MM.1S (cell line): ENCODE data around the gene GJB2.
"Not testable (repeated sequence)": the region's sequence is repeated elsewhere in the genome, so short reads cannot be mapped to it uniquely, and the experiment has no call there.

Source experiments
- DNase-seq: peaks from one replicate; pipeline ENCODE4 v3.0.0-alpha.2; 2015
- H2AFZ ChIP-seq: fragments of 300-600 bp; sonication (generic); 2 replicates; pipeline ENCODE4 v1.6.0; 2016; ENCODE audit warnings: antibody characterized with exemption, low read length
- H3F3A ChIP-seq: fragments of 300-600 bp; sonication (generic); 2 replicates; pipeline ENCODE4 v1.6.1; 2016; ENCODE audit warnings: mild to moderate bottlenecking, antibody characterized with exemption, low read length, moderate library complexity, mixed read lengths; ENCODE audit not compliant: insufficient read depth
- H3K27ac ChIP-seq: fragments of 300-600 bp; sonication (generic); 2 replicates; pipeline ENCODE4 v1.5.1; 2016; ENCODE audit warnings: mild to moderate bottlenecking, low read length
- H3K27me3 ChIP-seq: fragments of 300-600 bp; sonication (generic); replicated peaks from 2 replicates; pipeline ENCODE4 v1.6.0; 2016; ENCODE audit warnings: low read length; ENCODE audit not compliant: insufficient read depth
- H3K36me3 ChIP-seq: fragments of 300-600 bp; sonication (generic); replicated peaks from 2 replicates; pipeline ENCODE4 v1.6.1; 2016; ENCODE audit warnings: mild to moderate bottlenecking, low read length, mixed read lengths; ENCODE audit not compliant: insufficient read depth
- H3K4me1 ChIP-seq: fragments of 300-600 bp; sonication (generic); 2 replicates; pipeline ENCODE4 v1.6.1; 2016; ENCODE audit warnings: low read length, mixed read lengths
- H3K4me2 ChIP-seq: fragments of 300-600 bp; sonication (generic); 2 replicates; pipeline ENCODE4 v1.6.0; 2016; ENCODE audit warnings: low read depth, low read length
- H3K4me3 ChIP-seq: fragments of 300-600 bp; sonication (generic); 2 replicates; pipeline ENCODE4 v1.5.1; 2016; ENCODE audit warnings: low read length, mixed read lengths
- H3K79me2 ChIP-seq: fragments of 300-600 bp; sonication (generic); 2 replicates; pipeline ENCODE4 v1.6.1; 2016; ENCODE audit warnings: mixed run types, low read length, mixed read lengths
- H3K9ac ChIP-seq: fragments of 300-600 bp; sonication (generic); 2 replicates; pipeline ENCODE4 v1.6.1; 2016; ENCODE audit warnings: low read length, mixed read lengths
- H3K9me2 ChIP-seq: fragments of 300-600 bp; sonication (generic); replicated peaks from 2 replicates; pipeline ENCODE4 v1.6.1; 2016; ENCODE audit warnings: mild to moderate bottlenecking, low read length, mixed read lengths; ENCODE audit not compliant: insufficient read depth
- H3K9me3 ChIP-seq: fragments of 300-600 bp; sonication (generic); replicated peaks from 2 replicates; pipeline ENCODE4 v1.6.1; 2016; ENCODE audit warnings: mild to moderate bottlenecking, low read length, mixed read lengths; ENCODE audit not compliant: insufficient read depth
- H4K20me1 ChIP-seq: fragments of 300-600 bp; sonication (generic); 2 replicates; pipeline ENCODE4 v1.6.1; 2016; ENCODE audit warnings: mild to moderate bottlenecking, low read length, moderate library complexity, mixed read lengths; ENCODE audit not compliant: insufficient read depth
- EZH2 ChIP-seq: fragments of 300-600 bp; sonication (generic); optimal IDR thresholded peaks from 2 replicates; pipeline ENCODE3; 2017; ENCODE audit warnings: low read depth, mild to moderate bottlenecking, antibody characterized with exemption, low read length, mixed read lengths
- EZH2phosphoT487 ChIP-seq: fragments of 300-600 bp; sonication (generic); IDR thresholded peaks from 2 replicates; pipeline ENCODE4 v1.6.1; 2018; ENCODE audit warnings: antibody characterized with exemption, low read length
- TF ChIP-seq, protein P1 (sequence below): fragments of 300-600 bp; sonication (generic); IDR thresholded peaks from 2 replicates; pipeline ENCODE4 v1.5.1; 2016; ENCODE audit warnings: antibody characterized with exemption, low read length, mixed read lengths

The GJB2 gene

DNA sequence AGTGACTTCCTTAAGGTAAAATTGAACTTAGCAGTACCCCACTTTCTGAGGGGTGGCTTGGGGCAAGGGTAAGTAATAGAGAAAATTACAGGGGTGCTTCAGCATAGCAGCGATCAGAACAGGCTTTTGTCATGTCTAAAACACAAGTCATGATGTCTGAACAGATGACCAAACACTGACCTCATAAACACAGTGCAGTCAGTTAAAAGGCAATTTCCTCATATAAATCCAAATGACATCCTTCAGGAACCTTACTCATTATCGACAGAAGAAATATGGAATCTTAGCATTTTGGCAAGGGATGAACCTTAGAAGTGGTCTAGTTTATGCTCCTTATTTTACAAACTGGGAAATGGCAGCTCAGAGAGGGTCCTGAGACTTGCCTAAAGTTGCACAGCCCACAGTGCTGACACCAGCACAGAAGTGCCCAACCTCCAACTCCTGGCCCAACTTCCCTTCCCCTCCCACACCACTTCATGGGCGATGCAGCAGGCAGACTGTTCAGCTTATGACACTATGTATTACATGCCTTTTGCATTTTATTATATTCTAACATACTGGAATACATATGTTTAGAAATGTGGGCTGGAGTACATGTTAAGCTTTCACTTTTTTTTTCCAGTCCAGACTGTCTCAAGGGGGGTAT lies 35.5 kb downstream of the GJB2 start:
- Histone ChIP-seq H3K9me2 (no peaks in the 10 kb centered on the region), H3K27me3 (peaks cover 13% of the 10 kb centered on the region), H3K27ac (no peak overlapping the region), H3K36me3 (no peaks in the 10 kb centered on the region), H3K9me3 (no peaks in the 10 kb centered on the region), H3K9ac (no peak overlapping the region), H3K4me3 (no peak overlapping the region), H2AFZ (no peak overlapping the region), H3K79me2 (no peaks in the 10 kb centered on the region), H3K4me2 (no peak overlapping the region), H4K20me1 (no peaks in the 10 kb centered on the region), H3K4me1 (no peaks in the 10 kb centered on the region), H3F3A (no peaks in the 10 kb centered on the region)
- no peak for DNase-seq
- TF ChIP-seq, protein P1, sequence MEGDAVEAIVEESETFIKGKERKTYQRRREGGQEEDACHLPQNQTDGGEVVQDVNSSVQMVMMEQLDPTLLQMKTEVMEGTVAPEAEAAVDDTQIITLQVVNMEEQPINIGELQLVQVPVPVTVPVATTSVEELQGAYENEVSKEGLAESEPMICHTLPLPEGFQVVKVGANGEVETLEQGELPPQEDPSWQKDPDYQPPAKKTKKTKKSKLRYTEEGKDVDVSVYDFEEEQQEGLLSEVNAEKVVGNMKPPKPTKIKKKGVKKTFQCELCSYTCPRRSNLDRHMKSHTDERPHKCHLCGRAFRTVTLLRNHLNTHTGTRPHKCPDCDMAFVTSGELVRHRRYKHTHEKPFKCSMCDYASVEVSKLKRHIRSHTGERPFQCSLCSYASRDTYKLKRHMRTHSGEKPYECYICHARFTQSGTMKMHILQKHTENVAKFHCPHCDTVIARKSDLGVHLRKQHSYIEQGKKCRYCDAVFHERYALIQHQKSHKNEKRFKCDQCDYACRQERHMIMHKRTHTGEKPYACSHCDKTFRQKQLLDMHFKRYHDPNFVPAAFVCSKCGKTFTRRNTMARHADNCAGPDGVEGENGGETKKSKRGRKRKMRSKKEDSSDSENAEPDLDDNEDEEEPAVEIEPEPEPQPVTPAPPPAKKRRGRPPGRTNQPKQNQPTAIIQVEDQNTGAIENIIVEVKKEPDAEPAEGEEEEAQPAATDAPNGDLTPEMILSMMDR = no peak
- TF ChIP-seq EZH2phosphoT487 (no peak), EZH2 (no peak)

DNA sequence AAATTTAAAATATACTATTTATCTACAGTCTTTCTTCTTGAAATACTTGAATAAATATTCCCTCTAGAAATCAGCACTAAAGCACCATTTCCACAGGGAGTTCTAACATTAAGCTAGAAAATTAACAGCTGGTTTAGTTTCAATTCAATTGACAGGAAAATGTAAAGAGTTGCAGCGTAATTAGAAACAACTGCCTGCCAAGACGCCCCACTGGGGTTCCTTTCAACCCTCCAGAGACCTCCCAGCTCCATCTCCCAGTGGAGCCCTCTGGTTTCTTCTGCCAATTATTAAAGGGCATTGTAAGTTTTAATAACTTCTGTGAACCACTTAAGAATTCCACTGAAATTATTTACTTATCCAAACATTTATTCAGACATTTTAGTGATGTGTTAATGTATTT lies 36.0 kb downstream of the GJB2 start:
- Histone ChIP-seq H3K79me2 (no peaks in the 10 kb centered on the region), H3K4me1 (no peaks in the 10 kb centered on the region), H4K20me1 (no peaks in the 10 kb centered on the region), H3K9me2 (no peaks in the 10 kb centered on the region), H3K4me3 (no peak overlapping the region), H3K27me3 (peaks cover 13% of the 10 kb centered on the region), H3K27ac (no peak overlapping the region), H3K9ac (no peak overlapping the region), H3K36me3 (no peaks in the 10 kb centered on the region), H3K4me2 (no peak overlapping the region), H2AFZ (no peak overlapping the region), H3K9me3 (no peaks in the 10 kb centered on the region), H3F3A (no peaks in the 10 kb centered on the region)
- no peak for DNase-seq
- TF ChIP-seq, protein P1 = no peak
- no peak for TF ChIP-seq EZH2
- no peak for TF ChIP-seq EZH2phosphoT487

DNA sequence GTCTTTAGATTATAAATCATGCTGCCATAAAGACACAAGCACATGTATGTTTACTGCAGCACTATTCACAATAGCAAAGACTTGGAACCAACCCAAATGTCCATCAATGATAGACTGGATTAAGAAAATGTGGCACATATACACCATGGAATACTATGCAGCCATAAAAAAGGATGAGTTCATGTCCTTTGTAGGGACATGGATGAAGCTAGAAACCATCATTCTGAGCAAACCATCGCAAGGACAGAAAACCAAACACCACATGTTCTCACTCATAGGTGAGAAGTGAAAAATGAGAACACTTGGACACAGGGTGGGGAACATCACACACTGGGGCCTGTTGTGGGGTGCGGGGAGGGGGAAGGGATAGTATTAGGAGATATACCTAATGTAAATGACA lies 39.4 kb downstream of the GJB2 start:
- H3F3A ChIP-seq, H2AFZ ChIP-seq, H3K4me2 ChIP-seq, H3K36me3 ChIP-seq, H3K27me3 ChIP-seq, H4K20me1 ChIP-seq, H3K9me2 ChIP-seq, H3K4me1 ChIP-seq, H3K9me3 ChIP-seq, H3K79me2 ChIP-seq, DNase-seq, H3K4me3 ChIP-seq, H3K27ac ChIP-seq, H3K9ac ChIP-seq: not testable (repeated sequence)

DNA sequence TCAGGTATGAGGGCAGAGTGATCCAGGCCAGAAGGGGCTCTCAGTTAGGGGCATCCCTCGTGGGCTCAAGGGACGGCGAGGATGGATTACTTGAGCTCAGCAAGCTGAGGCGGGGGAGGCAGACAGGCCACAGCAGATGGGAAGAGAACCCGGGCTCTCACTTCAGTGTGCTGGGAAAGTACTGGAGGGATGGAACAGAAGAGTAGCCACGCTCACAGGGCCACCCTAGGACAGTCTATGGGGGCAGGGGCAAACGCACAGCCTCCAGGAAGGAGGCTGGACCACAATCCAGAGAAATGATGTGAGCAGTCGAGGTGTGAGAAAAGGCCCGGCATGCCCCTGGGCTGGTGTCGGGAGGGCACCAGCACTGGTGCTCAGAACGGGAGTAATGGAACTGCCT lies 41.1 kb downstream of the GJB2 start:
- Histone ChIP-seq H3K9me2 (no peaks in the 10 kb centered on the region), H4K20me1 (no peaks in the 10 kb centered on the region), H3K27me3 (no peaks in the 10 kb centered on the region), H3K79me2 (no peaks in the 10 kb centered on the region), H3K4me1 (no peaks in the 10 kb centered on the region), H3K9ac (no peak overlapping the region), H2AFZ (no peak overlapping the region), H3K4me3 (no peak overlapping the region), H3F3A (no peaks in the 10 kb centered on the region), H3K4me2 (no peak overlapping the region), H3K27ac (no peak overlapping the region), H3K36me3 (no peaks in the 10 kb centered on the region), H3K9me3 (no peaks in the 10 kb centered on the region)
- TF ChIP-seq, protein P1 = no peak
- TF ChIP-seq EZH2phosphoT487 (no peak), EZH2 (no peak)
- DNase-seq = no peak
